ENCODE results near the gene ZFHX3. TPM values are rescaled to one million over a fixed set of nuclear protein-coding genes. Genes with fewer than 3 reads are reported as not detected.

Gene ZFHX3
- polyA plus RNA-seq, 1 donor: 24.3 TPM

GRCh38 chr16:72743011-72743761 lies 304.7 kb downstream of the ZFHX3 start:
- DNase-seq: no peak

GRCh38 chr16:72740347-72740746 lies 307.6 kb downstream of the ZFHX3 start:
- DNase-seq: no peak

DNA sequence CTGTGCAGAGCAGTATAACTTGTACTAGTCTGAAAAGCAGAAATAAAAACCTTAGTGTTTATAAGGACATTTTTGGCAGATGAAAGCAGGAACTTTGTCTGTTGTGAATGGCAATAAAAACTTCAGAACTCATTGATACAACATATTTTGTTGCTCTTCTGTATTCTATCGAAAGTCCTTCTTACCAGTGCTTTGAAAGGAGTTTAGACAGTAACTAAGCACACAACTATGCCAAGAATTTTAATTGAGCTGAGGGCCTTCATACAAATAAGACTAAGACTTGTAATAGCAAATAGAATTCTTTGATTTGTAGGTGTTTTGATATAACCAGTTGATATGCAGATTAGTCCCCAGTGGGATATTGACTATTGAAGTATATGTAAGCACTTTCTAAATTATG lies 308.4 kb downstream of the ZFHX3 start:
- DNase-seq: no peak

GRCh38 chr16:72736074-72736473 lies 311.9 kb downstream of the ZFHX3 start:
- no peak for DNase-seq
